ENCODE data around the gene TDRD7. TPM values are rescaled to one million over a fixed set of nuclear protein-coding genes. Genes with fewer than 3 reads are reported as not detected.

TDRD7 gene
- polyA plus RNA-seq, 2 of the 4 experiments (the other 2 are of a cell fraction), result 11.5 to 15.7 TPM

GRCh38 chr9:97362777-97363545, 48.9 kb upstream of the TDRD7 start:
- no peak overlapping the region for H3K27ac ChIP-seq
- TF ChIP-seq FOSL2 (IDR thresholded peaks at IDR 0.05) (no peak), FOSL2 (CRISPR knock-in tag; IDR thresholded peaks at IDR 0.05) (no peak), FOXS1 (CRISPR knock-in tag; IDR thresholded peaks at IDR 0.05) (no peak), KDM1A (IDR thresholded peaks at IDR 0.05; ENCODE audit: low read depth) (no peak), NFE2L2 (conservative IDR thresholded peaks at IDR 0.05; ENCODE audit: low read length) (no peak), MAFK (IDR thresholded peaks at IDR 0.05; ENCODE audit: partially characterized antibody) (no peak), EHF (CRISPR knock-in tag; IDR thresholded peaks at IDR 0.05) (no peak), MAX (IDR thresholded peaks at IDR 0.05) (no peak), HDAC2 (IDR thresholded peaks at IDR 0.05) (no peak), SREBF2 (IDR thresholded peaks at IDR 0.05) (no peak)
- H3K4me1 ChIP-seq, result no peaks in the 10 kb centered on the region
- ChIA-PET CTCF (interaction anchor here (1.1 to 3.0 kb wide), 4 partner anchors 9 to 506 kb away, joined by 3 to 18 read pairs (median 4); no protein-coding TSS in a partner anchor), POLR2A (no interaction called here)
- no peak overlapping the region for H3K4me2 ChIP-seq
- H3K4me3 ChIP-seq, result no peak overlapping the region
- FAIRE-seq, result no peak
- no peak for DNase-seq (ENCODE audit: low read depth in 1 of 2, low spot score in 1 of 2)
- no peak for ATAC-seq
- WGBS (ENCODE audit: missing lambda C conversion rate), result 94% methylated on average over 5 of the region's 5 CpGs
- peaks cover 3% of the 10 kb centered on the region; the same call in 2 of the 3 replicates for H3K9me3 ChIP-seq

- FAIRE-seq (no peak), DNase-seq (ENCODE audit: low read depth in 1 of 2, low spot score in 1 of 2) (no peak), ATAC-seq (no peak)
- ChIA-PET POLR2A (no interaction called here), CTCF (interaction anchor here (0.7 to 3.0 kb wide), 6 partner anchors 8 to 507 kb away, joined by 3 to 18 read pairs (median 3); no protein-coding TSS in a partner anchor)
- H3K4me1 ChIP-seq, result no peaks in the 10 kb centered on the region
- WGBS (ENCODE audit: missing lambda C conversion rate), result 85% methylated on average over 11 of the region's 11 CpGs
- no peak overlapping the region for H3K4me2 ChIP-seq
- peaks cover 3% of the 10 kb centered on the region; the same call in 2 of the 3 replicates for H3K9me3 ChIP-seq
- TF ChIP-seq POLR2AphosphoS2 (conservative IDR thresholded peaks at IDR 0.05; ENCODE audit: low read length) (no peak), MAX (IDR thresholded peaks at IDR 0.05) (no peak), HOXB13 (CRISPR knock-in tag; IDR thresholded peaks at IDR 0.05; ENCODE audit: low read depth) (no peak), FOSB (CRISPR knock-in tag; IDR thresholded peaks at IDR 0.05) (no peak), HOXA7 (CRISPR knock-in tag; IDR thresholded peaks at IDR 0.05) (no peak), GATA3 (IDR thresholded peaks at IDR 0.05; ENCODE audit: borderline replicate concordance) (no peak), RNF2 (IDR thresholded peaks at IDR 0.05; ENCODE audit: borderline replicate concordance, low read depth) (no peak), E2F6 (IDR thresholded peaks at IDR 0.05; ENCODE audit: borderline replicate concordance, low read depth) (no peak), KDM1A (IDR thresholded peaks at IDR 0.05; ENCODE audit: low read depth) (no peak), EHMT2 (IDR thresholded peaks at IDR 0.05; ENCODE audit: low read depth) (no peak), RARB (CRISPR knock-in tag; IDR thresholded peaks at IDR 0.05) (no peak), MYC (IDR thresholded peaks at IDR 0.05; ENCODE audit: borderline replicate concordance, low read length) (no peak), KDM5A (IDR thresholded peaks at IDR 0.05) (no peak), MAZ (IDR thresholded peaks at IDR 0.05; ENCODE audit: borderline replicate concordance, low read depth, low read length) (no peak), HEYL (CRISPR knock-in tag; IDR thresholded peaks at IDR 0.05) (no peak), RAD21 (conservative IDR thresholded peaks at IDR 0.05 in 1 of 2, IDR thresholded peaks at IDR 0.05 in 1 of 2) (no peak), BCL3 (IDR thresholded peaks at IDR 0.05) (no peak), EP300 (IDR thresholded peaks at IDR 0.05) (no peak)
- no peak overlapping the region for H3K27ac ChIP-seq
- no peak overlapping the region for H3K4me3 ChIP-seq
Measured at GRCh38 chr9:97363661-97364299, 48.1 kb upstream of the TDRD7 start.

Measured in A549 (cell line).